DND-41 (cell line): ENCODE measurements around the gene NECTIN2.

Experiments
- ATAC-seq: fragments of 200-7000 bp; cut with Tn5 transposase; 3 replicates; pipeline ENCODE4 v1.9.1; 2021; ENCODE audit warnings: low read depth; ENCODE audit not compliant: insufficient read depth
- DNase-seq: peaks from one replicate; pipeline ENCODE4 v3.0.0-alpha.2; 2020
- H2AFZ ChIP-seq: 2 replicates; pipeline ENCODE4 v1.6.0; 2012; ENCODE audit warnings: low read depth, low read length
- H3K27ac ChIP-seq: 2 replicates; pipeline ENCODE4 v1.5.1; 2012; ENCODE audit warnings: low read length, inconsistent platforms
- H3K27me3 ChIP-seq: fragments of 200-600 bp; sonication (generic); 2 replicates; pipeline ENCODE4 v1.6.0; 2012; ENCODE audit warnings: low read length, mild to moderate bottlenecking, inconsistent platforms; ENCODE audit not compliant: insufficient read depth, poor library complexity
- H3K36me3 ChIP-seq: 2 replicates; pipeline ENCODE4 v1.5.1; 2012; ENCODE audit warnings: low read length, inconsistent platforms; ENCODE audit not compliant: insufficient read depth
- H3K4me1 ChIP-seq: 2 replicates; pipeline ENCODE4 v1.5.1; 2012; ENCODE audit warnings: mild to moderate bottlenecking, low read length; ENCODE audit not compliant: insufficient read depth
- H3K4me2 ChIP-seq: 2 replicates; pipeline ENCODE4 v1.6.0; 2012; ENCODE audit warnings: mild to moderate bottlenecking, moderate library complexity, low read length, inconsistent platforms; ENCODE audit not compliant: insufficient read depth
- H3K4me3 ChIP-seq, 2 experiments: fragments of 200-600 bp in 1 of 2; shearing (Covaris generic) in 1 of 2; 2 replicates each; pipeline ENCODE4 v1.5.1; 2012 to 2016; ENCODE audit warnings: inconsistent platforms in 2 of 2, low read length in 2 of 2, mild to moderate bottlenecking in 2 of 2, low read depth in 1 of 2, moderate library complexity in 1 of 2
- H3K79me2 ChIP-seq: 2 replicates; pipeline ENCODE4 v1.6.0; 2012; ENCODE audit warnings: low read length, inconsistent platforms; ENCODE audit not compliant: insufficient read depth
- H3K9ac ChIP-seq: 2 replicates; pipeline ENCODE4 v1.6.0; 2012; ENCODE audit warnings: low read depth, mild to moderate bottlenecking, inconsistent platforms, low read length, moderate library complexity
- H3K9me3 ChIP-seq: 2 replicates; pipeline ENCODE4 v1.5.1; 2012; ENCODE audit warnings: low read length, moderate library complexity, mild to moderate bottlenecking, inconsistent platforms; ENCODE audit not compliant: insufficient read depth, severe bottlenecking
- H4K20me1 ChIP-seq: 2 replicates; pipeline ENCODE4 v1.6.0; 2012; ENCODE audit warnings: low read length; ENCODE audit not compliant: insufficient read depth
- CTCF ChIP-seq: IDR thresholded peaks from 2 replicates; pipeline ENCODE4 v1.5.1; 2012; ENCODE audit warnings: borderline replicate concordance, low read length, moderate library complexity, mild to moderate bottlenecking; ENCODE audit not compliant: poor library complexity, severe bottlenecking; ENCODE audit errors: extremely low read depth
- EZH2 ChIP-seq: IDR thresholded peaks from 3 replicates; pipeline ENCODE4 v1.6.1; 2012; ENCODE audit warnings: borderline replicate concordance, low read depth, mild to moderate bottlenecking, moderate library complexity, low read length, inconsistent platforms; ENCODE audit not compliant: severe bottlenecking

The NECTIN2 gene

GRCh38 chr19:44892932-44893331 is 46.8 kb downstream of the NECTIN2 start:
- 0 out of 2 replicates have a peak overlapping the region, but pooled peaks have one; percentile 79 for H3K9ac ChIP-seq
- ATAC-seq (no peak), DNase-seq (no peak)
- 0 out of 4 replicates have a peak overlapping the region, but pooled peaks of 1 of the 2 experiments have one; percentile 90 for H3K4me3 ChIP-seq
- H3K27ac ChIP-seq = no peak overlapping the region
- H3K4me2 ChIP-seq = peak overlapping the region; percentile 98; the same call in 1 of the 2 replicates
- TF ChIP-seq EZH2 = no peak
- TF ChIP-seq CTCF = no peak
- no peak overlapping the region for H2AFZ ChIP-seq
- H3K79me2 ChIP-seq = peaks cover 44% of the 10 kb centered on the region
- peaks cover 48% of the 10 kb centered on the region for H4K20me1 ChIP-seq
- no peaks in the 10 kb centered on the region for H3K9me3 ChIP-seq
- peaks cover 60% of the 10 kb centered on the region for H3K36me3 ChIP-seq
- peaks cover 30% of the 10 kb centered on the region for H3K4me1 ChIP-seq
- H3K27me3 ChIP-seq = no peaks in the 10 kb centered on the region

- no peaks in the 10 kb centered on the region for H3K27me3 ChIP-seq
- peaks cover 44% of the 10 kb centered on the region for H3K79me2 ChIP-seq
- no peak overlapping the region for H2AFZ ChIP-seq
- H3K9ac ChIP-seq = no peak overlapping the region
- H3K27ac ChIP-seq = no peak overlapping the region
- ATAC-seq (no peak), DNase-seq (no peak)
- peaks cover 30% of the 10 kb centered on the region for H3K4me1 ChIP-seq
- no peak for TF ChIP-seq CTCF
- no peak for TF ChIP-seq EZH2
- H3K4me3 ChIP-seq = no peak overlapping the region
- peaks cover 63% of the 10 kb centered on the region for H3K36me3 ChIP-seq
- H3K9me3 ChIP-seq = no peaks in the 10 kb centered on the region
- peaks cover 51% of the 10 kb centered on the region for H4K20me1 ChIP-seq
- H3K4me2 ChIP-seq = peak overlapping the region; percentile 98; the same call in 1 of the 2 replicates
Measured at GRCh38 chr19:44893332-44894051, 47.4 kb downstream of the NECTIN2 start.

GRCh38 chr19:44894052-44894400 is 47.9 kb downstream of the NECTIN2 start:
- no peak overlapping the region for H2AFZ ChIP-seq
- H3K27ac ChIP-seq = no peak overlapping the region
- no peak overlapping the region for H3K4me3 ChIP-seq
- peaks cover 30% of the 10 kb centered on the region for H3K4me1 ChIP-seq
- peaks cover 63% of the 10 kb centered on the region for H3K36me3 ChIP-seq
- no peaks in the 10 kb centered on the region for H3K9me3 ChIP-seq
- H3K4me2 ChIP-seq = 0 out of 2 replicates have a peak overlapping the region, but pooled peaks have one; percentile 98
- peaks cover 51% of the 10 kb centered on the region for H4K20me1 ChIP-seq
- DNase-seq (no peak), ATAC-seq (no peak)
- no peak for TF ChIP-seq EZH2
- no peak for TF ChIP-seq CTCF
- H3K79me2 ChIP-seq = peaks cover 44% of the 10 kb centered on the region
- H3K27me3 ChIP-seq = no peaks in the 10 kb centered on the region
- no peak overlapping the region for H3K9ac ChIP-seq
